SK-N-MC (cell line): Measurements from ENCODE around the gene SPOCD1.

ENCODE experiments used
- DNase-seq: peaks from one replicate; pipeline ENCODE4 v3.0.0-alpha.2; 2011; ENCODE audit warnings: low read depth, low spot score
- H3K27ac ChIP-seq: fragments of 200-600 bp; sonication (generic); 2 replicates; pipeline ENCODE4 v1.5.1; 2016; ENCODE audit warnings: mixed run types
- H3K36me3 ChIP-seq: fragments of 200-600 bp; sonication (generic); 2 replicates; pipeline ENCODE4 v1.6.1; 2017; ENCODE audit warnings: antibody characterized with exemption, low read length, mixed read lengths; ENCODE audit not compliant: insufficient read depth
- H3K4me3 ChIP-seq: fragments of 200-600 bp; sonication (generic); 2 replicates; pipeline ENCODE4 v1.5.1; 2016
- H3K9ac ChIP-seq: fragments of 200-600 bp; sonication (generic); 2 replicates; pipeline ENCODE4 v1.8.0; 2017; ENCODE audit warnings: mixed run types, mixed read lengths; ENCODE audit not compliant: insufficient read length
- H3K9me3 ChIP-seq: fragments of 200-600 bp; sonication (generic); 2 replicates; pipeline ENCODE4 v1.6.1; 2017; ENCODE audit warnings: low read depth, mild to moderate bottlenecking, antibody characterized with exemption, low read length, moderate library complexity, mixed read lengths
- EZH2 ChIP-seq: fragments of 200-600 bp; sonication (generic); IDR thresholded peaks from one replicate; pipeline ENCODE4 v1.6.1; 2017; ENCODE audit warnings: antibody characterized with exemption
- FOXP2 ChIP-seq: optimal IDR thresholded peaks from 2 replicates; pipeline ENCODE3; 2011; ENCODE audit warnings: mild to moderate bottlenecking, moderate library complexity; ENCODE audit not compliant: insufficient read depth; ENCODE audit errors: extremely low read length, control extremely low read depth
- POLR2AphosphoS5 ChIP-seq: IDR thresholded peaks from 2 replicates; pipeline ENCODE4 v1.6.1; 2012; ENCODE audit warnings: mild to moderate bottlenecking, low read depth, low read length, borderline replicate concordance

Gene SPOCD1

DNA sequence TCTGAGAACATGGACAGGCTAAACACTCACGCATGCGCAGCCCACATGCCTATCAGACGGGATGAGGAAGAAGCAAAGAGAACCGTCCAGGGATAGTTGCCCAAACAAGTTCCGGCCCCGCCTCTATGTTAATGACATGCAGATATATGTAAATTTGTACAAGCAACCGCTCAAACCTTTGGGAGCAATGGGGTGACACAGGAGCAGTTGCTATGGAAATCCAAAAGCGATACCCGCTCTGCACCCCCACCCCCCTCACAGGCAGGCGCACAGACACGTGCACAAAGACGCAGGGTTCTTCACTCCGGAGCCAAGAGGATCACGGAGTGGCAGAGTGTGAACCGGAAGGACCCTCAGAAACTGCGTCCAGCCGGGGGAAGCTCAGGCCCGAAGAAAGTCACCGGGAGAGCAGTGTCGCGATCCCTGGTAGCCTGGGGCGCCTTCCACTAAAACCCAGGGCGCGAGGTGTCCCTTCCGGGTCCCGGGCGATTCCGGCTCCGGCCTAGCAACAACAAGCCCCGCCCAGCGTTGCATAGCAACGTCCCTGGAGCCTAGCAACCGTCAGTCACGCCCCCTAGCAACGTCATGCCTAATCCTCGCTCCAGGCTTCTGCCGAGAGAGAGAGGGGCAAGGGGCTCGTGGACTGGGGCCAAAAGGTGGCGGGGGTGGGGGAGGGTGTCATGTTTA lies 27.5 kb downstream of the SPOCD1 start:
- Histone ChIP-seq H3K36me3 (no peaks in the 10 kb centered on the region), H3K9ac (peak overlapping the region; percentile 61), H3K9me3 (no peaks in the 10 kb centered on the region), H3K27ac (no peak overlapping the region; the same call in 1 of the 2 replicates), H3K4me3 (peak overlapping the region; percentile 86)
- DNase-seq: no peak
- TF ChIP-seq FOXP2 (peak; percentile 48), POLR2AphosphoS5 (peak; percentile 54; the same call in 1 of the 2 replicates), EZH2 (no peak)

DNA sequence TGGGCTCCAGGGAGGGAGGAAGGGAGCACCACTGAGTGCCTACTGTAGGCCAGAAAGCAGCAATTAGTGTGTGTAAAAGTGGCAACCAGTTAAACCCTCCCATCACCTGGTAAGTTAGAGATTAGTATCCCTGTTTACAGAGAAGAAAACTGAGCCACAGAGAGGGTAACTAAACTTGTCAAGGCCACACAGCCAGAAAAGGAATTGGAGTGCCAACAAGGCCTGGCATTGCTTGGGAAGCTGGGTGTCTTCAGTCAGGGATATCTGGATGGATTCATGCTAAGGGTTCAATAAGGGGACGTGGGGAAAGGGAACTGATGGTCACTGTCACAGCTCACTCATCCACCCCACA lies 28.1 kb downstream of the SPOCD1 start:
- H3K4me3 ChIP-seq: peak overlapping the region; percentile 86
- H3K9me3 ChIP-seq: no peaks in the 10 kb centered on the region
- H3K27ac ChIP-seq: no peak overlapping the region
- no peak for DNase-seq
- H3K9ac ChIP-seq: no peak overlapping the region
- TF ChIP-seq FOXP2 (no peak), POLR2AphosphoS5 (no peak), EZH2 (no peak)
- no peaks in the 10 kb centered on the region for H3K36me3 ChIP-seq

DNA sequence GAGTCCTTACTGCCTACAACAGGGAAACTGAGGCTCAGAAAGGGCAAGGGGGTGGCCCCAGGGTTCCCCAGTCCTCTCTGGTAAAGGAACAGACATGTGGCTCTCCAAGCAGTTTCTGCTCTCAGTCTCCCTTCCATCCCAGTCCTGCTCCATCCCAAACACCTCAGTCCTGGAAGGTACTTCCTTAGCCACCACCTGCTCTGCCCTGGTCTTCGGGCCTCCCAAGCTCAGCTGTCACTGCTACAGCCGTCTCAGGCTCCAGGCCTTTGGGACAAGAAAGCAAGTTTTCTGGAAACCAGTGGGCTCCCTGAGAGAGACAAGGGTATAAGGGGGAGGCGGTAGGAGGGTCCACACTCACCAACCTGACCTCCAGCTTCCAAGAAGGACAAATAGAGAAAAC lies 28.6 kb downstream of the SPOCD1 start:
- Histone ChIP-seq H3K36me3 (no peaks in the 10 kb centered on the region), H3K9ac (no peak overlapping the region), H3K4me3 (no peak overlapping the region), H3K27ac (no peak overlapping the region), H3K9me3 (no peaks in the 10 kb centered on the region)
- TF ChIP-seq POLR2AphosphoS5: no peak
- TF ChIP-seq FOXP2: no peak
- no peak for TF ChIP-seq EZH2
- no peak for DNase-seq

DNA sequence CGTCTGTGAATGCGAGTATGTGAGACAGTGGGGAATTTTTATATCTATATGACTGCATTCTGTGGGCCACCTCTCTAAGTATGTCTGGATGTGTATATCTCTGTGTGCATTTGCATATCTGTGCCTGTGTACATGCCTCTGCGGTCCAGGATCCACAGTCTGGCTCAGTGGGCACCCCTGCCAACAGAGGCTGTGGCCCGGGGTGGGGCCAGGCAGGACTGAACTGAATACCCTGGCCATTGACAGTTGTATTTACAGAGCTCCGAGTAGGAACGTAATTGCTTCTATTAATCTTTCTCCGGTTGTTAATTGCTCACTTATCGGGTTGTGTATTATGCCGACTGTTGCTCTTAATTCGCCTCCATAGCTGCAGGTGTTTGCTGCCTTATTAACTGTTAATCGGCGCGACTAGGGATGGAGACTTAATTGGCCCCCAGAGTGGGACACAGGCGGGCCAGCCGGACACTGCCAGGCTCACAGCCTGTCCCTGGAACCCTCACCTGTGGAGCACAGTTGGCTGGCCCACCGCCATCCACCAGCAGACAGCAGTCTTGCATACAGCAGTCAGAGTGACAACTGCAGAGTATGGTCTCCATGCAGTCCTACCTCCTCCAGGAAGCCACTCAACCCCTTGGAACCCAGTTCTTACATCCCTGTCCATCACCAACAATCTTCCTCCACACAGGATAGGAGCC lies 29.3 kb downstream of the SPOCD1 start:
- no peak overlapping the region for H3K4me3 ChIP-seq
- H3K9ac ChIP-seq: no peak overlapping the region
- no peaks in the 10 kb centered on the region for H3K36me3 ChIP-seq
- H3K9me3 ChIP-seq: no peaks in the 10 kb centered on the region
- TF ChIP-seq EZH2 (no peak), POLR2AphosphoS5 (no peak), FOXP2 (no peak)
- DNase-seq: no peak
- no peak overlapping the region for H3K27ac ChIP-seq

DNA sequence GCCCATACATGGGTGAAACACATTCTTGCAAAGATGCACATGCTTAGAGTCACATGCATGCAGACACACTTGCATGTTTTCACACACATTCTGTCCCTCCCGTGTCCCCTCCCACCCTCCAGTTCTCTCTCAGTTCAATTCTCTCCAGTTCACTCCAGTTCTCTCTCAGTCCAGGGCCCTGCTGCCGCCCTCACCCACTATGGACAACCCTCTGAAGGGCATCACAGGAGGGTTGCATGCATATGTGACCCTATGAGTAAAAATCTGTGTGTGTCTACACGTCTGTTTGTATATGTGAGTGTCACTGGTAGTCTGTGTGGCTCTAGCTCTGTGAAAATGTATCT lies 29.9 kb downstream of the SPOCD1 start:
- H3K9me3 ChIP-seq: no peaks in the 10 kb centered on the region
- H3K27ac ChIP-seq: no peak overlapping the region
- no peak overlapping the region for H3K9ac ChIP-seq
- no peak overlapping the region for H3K4me3 ChIP-seq
- H3K36me3 ChIP-seq: no peaks in the 10 kb centered on the region
- no peak for DNase-seq
- TF ChIP-seq FOXP2: no peak
- no peak for TF ChIP-seq POLR2AphosphoS5
- TF ChIP-seq EZH2: no peak

DNA sequence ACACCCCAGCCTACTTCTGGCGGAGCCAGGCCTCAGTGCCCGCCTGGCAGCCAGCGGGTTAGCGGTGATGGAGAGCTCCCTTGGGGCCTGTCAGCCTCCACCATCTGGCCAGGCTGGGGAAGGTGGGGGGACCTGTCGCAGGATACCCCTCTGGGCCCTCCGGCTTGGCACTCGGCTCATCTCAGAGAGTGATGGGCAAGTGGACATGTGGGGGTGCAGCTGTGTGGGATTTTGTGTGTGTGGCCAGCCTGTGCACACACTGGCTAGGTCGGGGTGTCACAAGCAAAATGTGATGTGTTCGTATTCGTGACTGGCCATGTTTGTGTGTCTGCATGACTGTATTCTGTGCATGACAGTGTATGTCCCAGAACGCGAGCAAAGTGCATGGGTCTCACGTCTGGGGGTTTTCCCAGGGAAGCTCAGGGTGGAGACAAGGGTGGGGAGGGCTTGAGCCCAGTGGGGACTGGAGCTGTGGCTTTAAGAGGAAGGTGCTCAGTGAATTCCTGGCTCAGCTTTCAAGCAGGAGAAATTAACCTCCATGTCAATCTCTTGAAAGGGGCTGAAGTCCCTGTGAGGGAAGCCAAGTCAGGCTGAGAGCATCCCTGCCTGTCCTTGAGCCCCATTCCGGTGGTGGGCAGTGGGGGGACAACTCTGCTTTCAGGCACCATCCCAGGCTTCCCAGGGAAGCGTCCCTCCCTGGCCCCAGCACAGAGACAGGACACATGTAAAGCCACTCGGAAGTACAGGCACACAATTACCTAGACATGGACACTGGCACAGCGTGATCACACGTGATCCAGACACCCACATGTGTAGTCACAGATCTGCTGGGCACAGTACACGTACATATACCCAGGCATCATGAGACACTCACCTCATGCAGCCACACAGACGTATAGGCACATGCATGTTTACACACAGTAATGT lies 30.5 kb downstream of the SPOCD1 start:
- no peak overlapping the region for H3K27ac ChIP-seq
- no peak for TF ChIP-seq FOXP2
- TF ChIP-seq POLR2AphosphoS5: no peak
- TF ChIP-seq EZH2: no peak
- H3K4me3 ChIP-seq: no peak overlapping the region
- no peak overlapping the region for H3K9ac ChIP-seq
- H3K36me3 ChIP-seq: no peaks in the 10 kb centered on the region
- no peaks in the 10 kb centered on the region for H3K9me3 ChIP-seq
- DNase-seq: no peak

DNA sequence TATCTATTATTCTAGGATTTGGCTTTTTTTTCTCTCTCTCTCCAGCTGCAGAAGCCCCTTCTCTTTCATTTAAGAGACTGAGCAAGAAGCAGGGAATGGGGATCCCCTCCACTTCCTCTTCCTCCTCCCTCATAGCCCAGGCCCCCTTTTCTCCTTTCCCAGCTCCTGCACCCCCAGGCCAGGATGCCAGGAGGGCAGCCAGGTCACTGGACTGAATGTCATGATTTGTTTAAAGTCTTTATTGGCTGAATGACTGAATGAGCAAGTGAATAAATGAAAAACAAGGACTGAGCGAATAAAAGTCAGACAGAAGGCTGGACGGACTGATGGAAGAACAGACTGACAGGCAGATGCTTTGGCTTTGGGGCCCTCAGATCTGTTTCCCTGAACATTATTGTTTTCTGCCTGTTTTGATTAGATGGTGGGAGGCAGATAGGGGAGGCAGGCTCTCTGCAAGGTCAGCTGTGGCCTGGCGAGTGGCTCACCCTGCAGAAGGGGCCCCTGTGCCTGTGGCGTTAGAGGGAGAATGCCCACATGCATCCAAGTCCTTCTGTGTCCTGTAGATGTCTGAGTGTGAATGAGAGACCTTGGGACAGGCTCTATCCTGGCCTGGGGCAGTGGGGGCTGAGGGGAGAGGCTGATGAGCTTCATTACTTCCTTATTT lies 31.3 kb downstream of the SPOCD1 start:
- DNase-seq: no peak
- H3K27ac ChIP-seq: no peak overlapping the region
- TF ChIP-seq EZH2: no peak
- TF ChIP-seq POLR2AphosphoS5: no peak
- TF ChIP-seq FOXP2: no peak
- H3K9ac ChIP-seq: no peak overlapping the region
- no peak overlapping the region for H3K4me3 ChIP-seq
- no peaks in the 10 kb centered on the region for H3K36me3 ChIP-seq
- no peaks in the 10 kb centered on the region for H3K9me3 ChIP-seq

DNA sequence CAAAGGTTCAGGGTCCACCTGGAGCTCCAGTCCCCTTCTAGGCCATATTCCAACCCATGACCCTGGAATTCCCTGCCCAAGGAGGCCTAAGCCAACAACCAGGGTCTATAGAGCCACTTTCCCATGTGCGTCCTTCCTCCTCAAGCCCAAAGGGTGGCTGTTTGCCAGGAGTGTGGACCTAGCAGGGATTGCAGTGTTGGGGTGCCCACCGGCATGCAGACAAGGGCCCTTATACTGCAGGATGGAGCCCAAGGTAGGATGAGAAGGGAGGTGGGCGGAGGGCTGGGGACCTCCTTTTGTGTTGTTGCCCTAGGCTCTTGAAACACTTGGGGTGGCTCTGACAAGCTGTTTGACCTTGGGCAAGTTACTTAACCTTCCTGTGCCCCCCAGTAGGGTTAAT lies 32.0 kb downstream of the SPOCD1 start:
- Histone ChIP-seq H3K36me3 (no peaks in the 10 kb centered on the region), H3K4me3 (no peak overlapping the region), H3K27ac (no peak overlapping the region), H3K9me3 (no peaks in the 10 kb centered on the region), H3K9ac (no peak overlapping the region)
- no peak for DNase-seq
- no peak for TF ChIP-seq FOXP2
- TF ChIP-seq POLR2AphosphoS5: no peak
- TF ChIP-seq EZH2: no peak
